ENCODE results near the gene TPSAB1. TPM values are rescaled to one million over a fixed set of nuclear protein-coding genes. Genes with fewer than 3 reads are reported as not detected.

Gene TPSAB1
- total and polyA plus RNA-seq, 4 donors: 10.1 to 129 (median 89.3) TPM; not detected in 1

- Histone ChIP-seq H3K9ac (ENCODE audit: insufficient read depth in 1 of 2, low read length in 2 of 2) (no peak overlapping the region), H3K27ac (ENCODE audit: low read depth in 1 of 2, low read length in 1 of 2) (no peak overlapping the region), H3K4me3 (no peak overlapping the region), H3K4me1 (ENCODE audit: control insufficient read depth in 5 of 5, insufficient read depth in 5 of 5, low read length in 5 of 5) (no peaks in the 10 kb centered on the region), H3K36me3 (ENCODE audit: control insufficient read depth in 4 of 4, insufficient read depth in 4 of 4, low read length in 4 of 4) (no peaks in the 10 kb centered on the region), H3K27me3 (ENCODE audit: control insufficient read depth in 3 of 3, insufficient read depth in 3 of 3, low read length in 2 of 3) (no peaks in the 10 kb centered on the region), H3K9me3 (ENCODE audit: control insufficient read depth in 4 of 4, insufficient read depth in 3 of 4, low read length in 3 of 4) (no peaks in the 10 kb centered on the region)
- ATAC-seq (ENCODE audit: insufficient read depth, low FRiP score) (no peak), DNase-seq (no peak)
- TF ChIP-seq CTCF (IDR thresholded peaks at IDR 0.05; ENCODE audit: control extremely low read depth, extremely low read depth): no peak
- 66 to 75% methylated on average over 21 to 29 of the region's 29 CpGs for WGBS, 2 donors
Observed at GRCh38 chr16:1193825-1194581, 46.5 kb upstream of the TPSAB1 start.

GRCh38 chr16:1194665-1195392, 45.7 kb upstream of the TPSAB1 start:
- H3K27me3 ChIP-seq (ENCODE audit: control insufficient read depth in 3 of 3, insufficient read depth in 3 of 3, low read length in 2 of 3): no peaks in the 10 kb centered on the region
- no peaks in the 10 kb centered on the region for H3K9me3 ChIP-seq (ENCODE audit: control insufficient read depth in 4 of 4, insufficient read depth in 3 of 4, low read length in 3 of 4)
- no peak overlapping the region for H3K9ac ChIP-seq (ENCODE audit: insufficient read depth in 1 of 2, low read length in 2 of 2)
- no peak overlapping the region for H3K27ac ChIP-seq (ENCODE audit: low read depth in 1 of 2, low read length in 1 of 2)
- no peak for TF ChIP-seq CTCF (IDR thresholded peaks at IDR 0.05; ENCODE audit: control extremely low read depth, extremely low read depth)
- WGBS, 2 donors: 31 to 37% methylated on average over 53 to 61 of the region's 61 CpGs
- no peak overlapping the region for H3K4me3 ChIP-seq
- DNase-seq (no peak), ATAC-seq (ENCODE audit: insufficient read depth, low FRiP score) (no peak)
- H3K4me1 ChIP-seq (ENCODE audit: control insufficient read depth in 5 of 5, insufficient read depth in 5 of 5, low read length in 5 of 5): no peaks in the 10 kb centered on the region
- no peaks in the 10 kb centered on the region for H3K36me3 ChIP-seq (ENCODE audit: control insufficient read depth in 4 of 4, insufficient read depth in 4 of 4, low read length in 4 of 4)

GRCh38 chr16:1195393-1195666, 45.2 kb upstream of the TPSAB1 start:
- no peaks in the 10 kb centered on the region for H3K36me3 ChIP-seq (ENCODE audit: control insufficient read depth in 4 of 4, insufficient read depth in 4 of 4, low read length in 4 of 4)
- 72 to 74% methylated on average over 10 to 14 of the region's 14 CpGs for WGBS, 2 donors
- no peaks in the 10 kb centered on the region for H3K9me3 ChIP-seq (ENCODE audit: control insufficient read depth in 4 of 4, insufficient read depth in 3 of 4, low read length in 3 of 4)
- H3K27ac ChIP-seq (ENCODE audit: low read depth in 1 of 2, low read length in 1 of 2): no peak overlapping the region
- DNase-seq: no peak
- TF ChIP-seq CTCF (IDR thresholded peaks at IDR 0.05; ENCODE audit: control extremely low read depth, extremely low read depth): no peak
- no peak overlapping the region for H3K4me3 ChIP-seq
- ATAC-seq (ENCODE audit: insufficient read depth, low FRiP score): no peak
- no peaks in the 10 kb centered on the region for H3K4me1 ChIP-seq (ENCODE audit: control insufficient read depth in 5 of 5, insufficient read depth in 5 of 5, low read length in 5 of 5)
- no peaks in the 10 kb centered on the region for H3K27me3 ChIP-seq (ENCODE audit: control insufficient read depth in 3 of 3, insufficient read depth in 3 of 3, low read length in 2 of 3)
- no peak overlapping the region for H3K9ac ChIP-seq (ENCODE audit: insufficient read depth in 1 of 2, low read length in 2 of 2)
